Stimulated activated CD4-positive, alpha-beta T cell treated with anti-CD3 and anti-CD28 coated beads, Interleukin-12 subunit alpha, Interleukin-12 subunit beta, amount 100 ng/mL, for 24 hours (primary cell): ENCODE measurements around the gene PHAF1.

Source experiments
- DNase-seq, 2 experiments: peaks; one replicate each; pipeline ENCODE4 v3.0.0-alpha.2; 2020; ENCODE audit warnings: low read depth in 2 of 2

The PHAF1 gene

GRCh38 chr16:67180166-67180565, 70.4 kb downstream of the PHAF1 start:
- no peak for DNase-seq

- no peak for DNase-seq
Observed at GRCh38 chr16:67181346-67181745, 71.6 kb downstream of the PHAF1 start.

- no peak for DNase-seq
Observed at GRCh38 chr16:67182288-67182687, 72.5 kb downstream of the PHAF1 start.

- no peak for DNase-seq
Observed at GRCh38 chr16:67183284-67183626, 73.5 kb downstream of the PHAF1 start.

GRCh38 chr16:67183627-67184452, 74.1 kb downstream of the PHAF1 start, which contains the start of gene MATCAP1:
TSS of gene MATCAP1 (minus strand) at chr16:67183963. CDS start at chr16:67180610, 3,353 bp downstream.
- peak; percentile 84 to 95 for DNase-seq

- no peak for DNase-seq
Observed at GRCh38 chr16:67184453-67184994, 74.8 kb downstream of the PHAF1 start.

- peak; percentile 65 to 84 for DNase-seq
Observed at GRCh38 chr16:67184995-67185650, 75.4 kb downstream of the PHAF1 start.

GRCh38 chr16:67185651-67186134, 76.0 kb downstream of the PHAF1 start:
- no peak for DNase-seq

- no peak for DNase-seq
Observed at GRCh38 chr16:67186550-67186950, 76.8 kb downstream of the PHAF1 start.

- DNase-seq: no peak
Observed at GRCh38 chr16:67187175-67187890, 77.6 kb downstream of the PHAF1 start.

- no peak for DNase-seq
Observed at GRCh38 chr16:67188323-67188722, 78.6 kb downstream of the PHAF1 start.

- no peak for DNase-seq
Observed at GRCh38 chr16:67188798-67189197, 79.1 kb downstream of the PHAF1 start.

GRCh38 chr16:67190041-67190440, 80.3 kb downstream of the PHAF1 start, which contains the start of gene EXOC3L1:
TSS of gene EXOC3L1 (minus strand) at chr16:67190136. CDS start at chr16:67189676, 460 bp downstream.
- no peak for DNase-seq

GRCh38 chr16:67190448-67191399, 81.0 kb downstream of the PHAF1 start:
- DNase-seq: no peak

- DNase-seq: no peak
Observed at GRCh38 chr16:67191411-67191994, 81.8 kb downstream of the PHAF1 start.

GRCh38 chr16:67191995-67192681, 82.4 kb downstream of the PHAF1 start, which contains the start of gene E2F4:
TSS of gene E2F4 (plus strand) at chr16:67192155. CDS start at chr16:67192228, 73 bp downstream.
- peak; percentile 79 to 86 for DNase-seq

GRCh38 chr16:67192781-67193361, 83.1 kb downstream of the PHAF1 start:
- DNase-seq: no peak

GRCh38 chr16:67193536-67193935, 83.8 kb downstream of the PHAF1 start:
- DNase-seq: no peak

- no peak for DNase-seq
Observed at GRCh38 chr16:67194260-67194659, 84.5 kb downstream of the PHAF1 start.
